Kidney capillary endothelial cell (primary cell): Measurements from ENCODE around the gene DRC7.
"Not testable (repeated sequence)": the region's sequence is repeated elsewhere in the genome, so short reads cannot be mapped to it uniquely, and the experiment has no call there.

ENCODE experiments used
- DNase-seq: peaks from one replicate; pipeline ENCODE4 v3.0.0-alpha.2; 2018; ENCODE audit warnings: low spot score

DRC7 gene

GRCh38 chr16:57660715-57661463 lies 33.7 kb upstream of the DRC7 start:
- no peak for DNase-seq

- DNase-seq, result no peak
Measured at GRCh38 chr16:57661510-57661909, 33.1 kb upstream of the DRC7 start.

- DNase-seq, result no peak
Measured at GRCh38 chr16:57661936-57662906, 32.4 kb upstream of the DRC7 start.

GRCh38 chr16:57663436-57663835 lies 31.2 kb upstream of the DRC7 start:
- no peak for DNase-seq

- DNase-seq, result no peak
Measured at GRCh38 chr16:57663917-57664661, 30.5 kb upstream of the DRC7 start.

- DNase-seq, result no peak
Measured at GRCh38 chr16:57664662-57665025, 30.0 kb upstream of the DRC7 start.

GRCh38 chr16:57665541-57665940 lies 29.1 kb upstream of the DRC7 start:
- no peak for DNase-seq

- DNase-seq, result no peak
Measured at GRCh38 chr16:57666353-57667047, 28.1 kb upstream of the DRC7 start.

- DNase-seq, result no peak
Measured at GRCh38 chr16:57667048-57667525, 27.5 kb upstream of the DRC7 start.

GRCh38 chr16:57667526-57668262 lies 26.9 kb upstream of the DRC7 start:
- no peak for DNase-seq

- no peak for DNase-seq
Measured at GRCh38 chr16:57668263-57668571, 26.4 kb upstream of the DRC7 start, which contains the start of gene ADGRG3. Gene ADGRG3 (plus strand): TSS chr16:57668306. CDS start chr16:57668348, 42 bp downstream.

GRCh38 chr16:57668630-57669475 lies 25.8 kb upstream of the DRC7 start:
- DNase-seq, result no peak

- no peak for DNase-seq
Measured at GRCh38 chr16:57669476-57670162, 25.0 kb upstream of the DRC7 start.

- DNase-seq, result no peak
Measured at GRCh38 chr16:57670196-57670595, 24.4 kb upstream of the DRC7 start.

GRCh38 chr16:57671451-57671850 lies 23.2 kb upstream of the DRC7 start:
- not testable (repeated sequence) for DNase-seq

GRCh38 chr16:57672416-57672815 lies 22.2 kb upstream of the DRC7 start:
- DNase-seq, result no peak

- no peak for DNase-seq
Measured at GRCh38 chr16:57672824-57673223, 21.8 kb upstream of the DRC7 start.

- DNase-seq, result no peak
Measured at GRCh38 chr16:57675741-57676551, 18.7 kb upstream of the DRC7 start.
